Measurements from ENCODE around the gene WDR41. TPM values are rescaled to one million over a fixed set of nuclear protein-coding genes. Genes with fewer than 3 reads are reported as not detected.

The WDR41 gene
- total RNA-seq, 3 donors from 2014 or later, result 15.8 to 33.1 (median 21.8) TPM

GRCh38 chr5:77452351-77452750, 39.8 kb downstream of the WDR41 start:
- DNase-seq, result no peak
- no peak for TF ChIP-seq CTCF (IDR thresholded peaks at IDR 0.05)
- no peaks in the 10 kb centered on the region for H3K36me3 ChIP-seq (ENCODE audit: low read depth)
- no peaks in the 10 kb centered on the region for H3K9me3 ChIP-seq
- no peak for ATAC-seq
- no peaks in the 10 kb centered on the region for H3K4me1 ChIP-seq (ENCODE audit: low read depth)
- intact Hi-C loops (cut with DNase I, micrococcal nuclease), result no loop called here
- H3K4me3 ChIP-seq, result no peak overlapping the region

GRCh38 chr5:77449981-77450380, 42.1 kb downstream of the WDR41 start:
- H3K4me3 ChIP-seq, result no peak overlapping the region
- H3K36me3 ChIP-seq (ENCODE audit: low read depth), result no peaks in the 10 kb centered on the region
- TF ChIP-seq CTCF (IDR thresholded peaks at IDR 0.05), result no peak
- intact Hi-C loops (cut with DNase I, micrococcal nuclease), result no loop called here
- ATAC-seq (no peak), DNase-seq (no peak)
- no peaks in the 10 kb centered on the region for H3K9me3 ChIP-seq
- no peaks in the 10 kb centered on the region for H3K4me1 ChIP-seq (ENCODE audit: low read depth)

GRCh38 chr5:77449277-77449676, 42.8 kb downstream of the WDR41 start:
- no peak overlapping the region for H3K4me3 ChIP-seq
- H3K9me3 ChIP-seq, result no peaks in the 10 kb centered on the region
- intact Hi-C loops (cut with DNase I, micrococcal nuclease), result no loop called here
- no peak for DNase-seq
- no peaks in the 10 kb centered on the region for H3K36me3 ChIP-seq (ENCODE audit: low read depth)
- no peak for TF ChIP-seq CTCF (IDR thresholded peaks at IDR 0.05)
- ATAC-seq, result no peak
- no peaks in the 10 kb centered on the region for H3K4me1 ChIP-seq (ENCODE audit: low read depth)

GRCh38 chr5:77448831-77449230, 43.3 kb downstream of the WDR41 start:
- H3K4me3 ChIP-seq, result no peak overlapping the region
- no peaks in the 10 kb centered on the region for H3K9me3 ChIP-seq
- ATAC-seq, result no peak
- DNase-seq, result no peak
- TF ChIP-seq CTCF (IDR thresholded peaks at IDR 0.05), result no peak
- intact Hi-C loops (cut with DNase I, micrococcal nuclease), result no loop called here
- no peaks in the 10 kb centered on the region for H3K4me1 ChIP-seq (ENCODE audit: low read depth)
- H3K36me3 ChIP-seq (ENCODE audit: low read depth), result no peaks in the 10 kb centered on the region

- ATAC-seq, result no peak
- TF ChIP-seq CTCF (IDR thresholded peaks at IDR 0.05), result no peak
- no peaks in the 10 kb centered on the region for H3K36me3 ChIP-seq (ENCODE audit: low read depth)
- H3K4me3 ChIP-seq, result no peak overlapping the region
- DNase-seq, result no peak
- no peaks in the 10 kb centered on the region for H3K4me1 ChIP-seq (ENCODE audit: low read depth)
- intact Hi-C loops (cut with DNase I, micrococcal nuclease), result no loop called here
- H3K9me3 ChIP-seq, result no peaks in the 10 kb centered on the region
Observed at GRCh38 chr5:77444356-77444755, 47.8 kb downstream of the WDR41 start.

GRCh38 chr5:77443670-77444069, 48.4 kb downstream of the WDR41 start:
- DNase-seq, result no peak
- intact Hi-C loops (cut with DNase I, micrococcal nuclease), result no loop called here
- ATAC-seq, result no peak
- no peaks in the 10 kb centered on the region for H3K4me1 ChIP-seq (ENCODE audit: low read depth)
- no peak for TF ChIP-seq CTCF (IDR thresholded peaks at IDR 0.05)
- H3K9me3 ChIP-seq, result no peaks in the 10 kb centered on the region
- no peak overlapping the region for H3K4me3 ChIP-seq
- H3K36me3 ChIP-seq (ENCODE audit: low read depth), result no peaks in the 10 kb centered on the region
